Measurements from ENCODE around the gene LIN7C.

- TF ChIP-seq ZNF766 (CRISPR knock-in tag; conservative IDR thresholded peaks at IDR 0.05) (0 out of 2 replicates have a peak, but pooled peaks have one; percentile 43), MXI1 (IDR thresholded peaks at IDR 0.05; ENCODE audit: low read depth, low read length) (no peak), CTCF (IDR thresholded peaks at IDR 0.05 in 2 of 3, conservative IDR thresholded peaks at IDR 0.05 in 1 of 3; ENCODE audit: insufficient read depth in 2 of 3, low read depth in 1 of 3, low read length in 3 of 3) (no peak), FOXO4 (CRISPR knock-in tag; IDR thresholded peaks at IDR 0.05) (no peak), CC2D1A (IDR thresholded peaks at IDR 0.05) (no peak), TCF7L2 (IDR thresholded peaks at IDR 0.05; ENCODE audit: low read depth, low read length) (no peak), BCLAF1 (IDR thresholded peaks at IDR 0.05; ENCODE audit: borderline replicate concordance in 1 of 2, control insufficient read depth in 1 of 2, low read depth in 2 of 2, low read length in 1 of 2) (no peak)
These were observed 59.0 kb downstream of the LIN7C start for GRCh38 chr11:27447288-27448183.
